H1 (cell line): ENCODE measurements around the gene DISP1.

Experiments used
- CTCF ChIP-seq, 3 experiments: IDR thresholded peaks; 1 replicate in 2 of 3; 2 replicates in 1 of 3; pipeline versions ENCODE4 v1.5.1 to v1.6.1; 2011; ENCODE audit warnings: low read length in 3 of 3, mild to moderate bottlenecking in 3 of 3, inconsistent platforms in 2 of 3, low read depth in 1 of 3, moderate library complexity in 1 of 3; ENCODE audit not compliant: insufficient read depth in 1 of 3; ENCODE audit errors: control extremely low read depth in 1 of 3
- EGR1 ChIP-seq: IDR thresholded peaks from 2 replicates; pipeline ENCODE4 v1.6.1; 2011; ENCODE audit warnings: low read depth, low read length, borderline replicate concordance
- EZH2 ChIP-seq: fragments of 200-600 bp; sonication (generic); IDR thresholded peaks from 2 replicates; pipeline ENCODE4 v1.7.1; 2012; ENCODE audit warnings: low read depth, mild to moderate bottlenecking, moderate library complexity, low read length, inconsistent platforms; ENCODE audit not compliant: severe bottlenecking
- GABPA ChIP-seq: IDR thresholded peaks from 2 replicates; pipeline ENCODE4 v1.6.1; 2011; ENCODE audit warnings: mild to moderate bottlenecking, low read length, moderate library complexity, borderline replicate concordance; ENCODE audit not compliant: insufficient read depth
- POLR2A ChIP-seq, 2 experiments: IDR thresholded peaks; 1 replicate in 1 of 2; 2 replicates in 1 of 2; pipeline ENCODE4 v1.6.1; 2011; ENCODE audit warnings: low read depth in 2 of 2, low read length in 2 of 2, mild to moderate bottlenecking in 2 of 2; ENCODE audit errors: control extremely low read depth in 1 of 2
- SP2 ChIP-seq: IDR thresholded peaks from 2 replicates; pipeline ENCODE4 v1.6.1; 2012; ENCODE audit warnings: mild to moderate bottlenecking, low read length, inconsistent platforms

GRCh38 chr1:222769181-222769580 lies 45.7 kb upstream of the DISP1 start:
- TF ChIP-seq CTCF (IDR thresholded peaks at IDR 0.05; ENCODE audit: control extremely low read depth in 1 of 3, insufficient read depth in 1 of 3, low read depth in 1 of 3, low read length in 3 of 3) (peak in 1 of 3 experiments; percentile 40; a peak in 1 of 4 replicates), EZH2 (no peak), GABPA (no peak), SP2 (no peak), POLR2A (IDR thresholded peaks at IDR 0.05; ENCODE audit: control extremely low read depth in 1 of 2, low read depth in 2 of 2, low read length in 2 of 2) (no peak), EGR1 (no peak)
